SK-N-SH treated with all-trans-retinoic acid at 6 μM for 48 hours (cell line): ENCODE results near the gene SREBF1.

Experiments used
- CSDC2 ChIP-seq: fragments of 250-450 bp; sonication (Bioruptor Pico); IDR thresholded peaks from 2 replicates; pipeline ENCODE4 v1.5.0; 2020; ENCODE audit warnings: mild to moderate bottlenecking, moderate library complexity
- GLIS3 ChIP-seq: fragments of 250-450 bp; sonication (Bioruptor Pico); IDR thresholded peaks from 2 replicates; pipeline ENCODE4 v1.5.0; 2020; ENCODE audit warnings: mild to moderate bottlenecking, moderate library complexity
- ZFP30 ChIP-seq: fragments of 450-650 bp; formaldehyde crosslinking; IDR thresholded peaks from 2 replicates; pipeline ENCODE4 v1.5.0; 2022; ENCODE audit warnings: mild to moderate bottlenecking, moderate library complexity
- ZNF565 ChIP-seq: fragments of 450-650 bp; formaldehyde crosslinking; conservative IDR thresholded peaks from 2 replicates; pipeline ENCODE4 v1.5.0; 2020; ENCODE audit warnings: low read depth, mild to moderate bottlenecking, moderate library complexity
- ZNF70 ChIP-seq: fragments of 450-650 bp; formaldehyde crosslinking; IDR thresholded peaks from 2 replicates; pipeline ENCODE4 v1.5.0; 2020; ENCODE audit warnings: mild to moderate bottlenecking, moderate library complexity

DNA sequence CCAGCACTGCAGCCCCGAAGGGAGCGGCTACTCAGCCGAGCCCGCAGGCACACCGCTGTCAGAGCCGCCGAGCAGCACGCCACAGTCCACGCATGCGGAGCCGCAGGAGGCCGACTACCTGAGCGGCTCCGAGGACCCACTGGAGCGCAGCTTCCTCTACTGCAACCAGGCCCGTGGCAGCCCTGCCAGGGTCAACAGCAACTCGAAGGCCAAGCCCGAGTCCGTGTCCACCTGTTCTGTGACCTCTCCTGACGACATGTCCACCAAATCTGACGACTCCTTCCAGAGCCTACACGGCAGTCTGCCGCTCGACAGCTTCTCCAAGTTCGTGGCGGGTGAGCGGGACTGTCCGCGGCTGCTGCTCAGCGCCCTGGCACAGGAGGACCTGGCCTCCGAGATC is 42.4 kb downstream of the SREBF1 start:
- TF ChIP-seq GLIS3 (CRISPR knock-in tag) (no peak), CSDC2 (CRISPR knock-in tag) (no peak), ZFP30 (CRISPR knock-in tag) (no peak), ZNF565 (CRISPR knock-in tag) (no peak), ZNF70 (no peak)
